Panc1 (cell line): ENCODE data around the gene DENND1B. TPM values are rescaled to one million over a fixed set of nuclear protein-coding genes. Genes with fewer than 3 reads are reported as not detected.

Experiments used
- ATAC-seq: fragments of 200-7000 bp; cut with Tn5 transposase; 2 replicates; pipeline ENCODE4 v1.9.1; 2020; ENCODE audit warnings: mild to moderate bottlenecking, moderate library complexity
- BruUV-seq: library from RNA; stranded (reverse); fragments of 400-500 nt; replicated peaks from 2 replicates; lab custom pipeline; 2021; lab: Mats Ljungman, UMichigan
- CTCF ChIA-PET: fragments of 300-600 bp; sonication (Branson Sonifier 250); formaldehyde crosslinking; loops from one replicate; lab custom pipeline; 2022; ENCODE audit warnings: antibody characterized with exemption; lab: Charles Lee
- POLR2A ChIA-PET: fragments of 300-600 bp; sonication (Branson Sonifier 250); formaldehyde crosslinking; loops from one replicate; lab custom pipeline; 2022; ENCODE audit warnings: antibody characterized with exemption; lab: Charles Lee
- DNase-seq: peaks from one replicate; pipeline ENCODE4 v3.0.0-alpha.2; 2010; ENCODE audit warnings: low read depth, low spot score
- H3K27ac ChIP-seq: 2 replicates; pipeline ENCODE4 v1.5.1; 2011; ENCODE audit warnings: mild to moderate bottlenecking, low read length, inconsistent platforms
- H3K27me3 ChIP-seq: fragments of 200-500 bp; sonication (Bioruptor generic); 2 replicates; pipeline ENCODE4 v1.6.0; 2014; ENCODE audit warnings: low read length, inconsistent platforms; ENCODE audit not compliant: control insufficient read depth, insufficient read depth
- H3K36me3 ChIP-seq: fragments of 200-500 bp; sonication (Bioruptor generic); 2 replicates; pipeline ENCODE4 v1.5.1; 2014; ENCODE audit warnings: inconsistent platforms, mild to moderate bottlenecking, low read length, moderate library complexity; ENCODE audit not compliant: control insufficient read depth, insufficient read depth
- H3K4me1 ChIP-seq: 2 replicates; pipeline ENCODE4 v1.5.1; 2011; ENCODE audit warnings: inconsistent platforms, mild to moderate bottlenecking, low read length, moderate library complexity; ENCODE audit not compliant: control insufficient read depth, insufficient read depth
- H3K4me3 ChIP-seq, 2 experiments: 2 replicates each; pipeline ENCODE4 v1.5.1; 2011 to 2012; ENCODE audit warnings: low read depth in 2 of 2, low read length in 2 of 2, mild to moderate bottlenecking in 2 of 2, inconsistent platforms in 1 of 2, moderate library complexity in 1 of 2
- H3K9me3 ChIP-seq: fragments of 200-500 bp; sonication (Bioruptor generic); 2 replicates; pipeline ENCODE4 v1.5.1; 2014; ENCODE audit warnings: low read depth, mild to moderate bottlenecking, inconsistent platforms, low read length, moderate library complexity; ENCODE audit not compliant: control insufficient read depth, insufficient read depth
- CTCF ChIP-seq: fragments of 450-650 bp; IDR thresholded peaks from 2 replicates; pipeline ENCODE4 v1.5.1; 2017; ENCODE audit warnings: mild to moderate bottlenecking
- POLR2AphosphoS5 ChIP-seq: IDR thresholded peaks from 2 replicates; pipeline ENCODE4 v1.6.1; 2012; ENCODE audit warnings: mild to moderate bottlenecking, low read depth, low read length, moderate library complexity
- REST ChIP-seq, 2 experiments: IDR thresholded peaks; 2 replicates each; pipeline ENCODE4 v1.6.1; 2011 to 2012; ENCODE audit warnings: low read depth in 2 of 2, control low read depth in 1 of 2, low read length in 1 of 2, mild to moderate bottlenecking in 1 of 2, moderate library complexity in 1 of 2; ENCODE audit not compliant: insufficient read depth in 1 of 2
- SIN3A ChIP-seq: IDR thresholded peaks from 2 replicates; pipeline ENCODE4 v1.6.1; 2012; ENCODE audit warnings: low read depth, mild to moderate bottlenecking, low read length, moderate library complexity, borderline replicate concordance; ENCODE audit not compliant: insufficient read depth
- TCF7L2 ChIP-seq: IDR thresholded peaks from 2 replicates; pipeline ENCODE4 v1.6.1; 2011; ENCODE audit warnings: mild to moderate bottlenecking, low read depth, low read length, inconsistent platforms
- in situ Hi-C: cut with HindIII; loops from 2 replicates; pipeline ENCODE4 v1.10.0; 2016; ENCODE audit warnings: low sequenced_read_pairs, low pct_unique_long_range_greater_than_20kb
- intact Hi-C: fragments of 100-400 bp; cut with micrococcal nuclease; formaldehyde crosslinking; loops from one replicate; pipeline ENCODE4 v1.10.0; 2022; ENCODE audit not compliant: unreplicated experiment
- total RNA-seq: library from RNA; stranded (reverse); gene quantifications from one replicate; pipeline ENCODE4 v1.2.1, GENCODE V29; 2021; ENCODE audit not compliant: unreplicated experiment

Gene DENND1B
- total RNA-seq, 1 experiment from 2014 or later, result 7.7 TPM

GRCh38 chr1:197801111-197801482 lies 25.8 kb upstream of the DENND1B start:
- 0 out of 2 replicates have a peak, but pooled peaks cover 5% of the 10 kb centered on the region for H3K9me3 ChIP-seq
- no peak overlapping the region for H3K27ac ChIP-seq
- H3K4me3 ChIP-seq, result no peak overlapping the region
- TF ChIP-seq SIN3A, result no peak
- no peak for TF ChIP-seq REST (IDR thresholded peaks at IDR 0.05; ENCODE audit: insufficient read depth in 1 of 2, low read depth in 2 of 2, low read length in 1 of 2)
- no peak for TF ChIP-seq TCF7L2
- TF ChIP-seq CTCF, result no peak
- TF ChIP-seq POLR2AphosphoS5, result no peak
- DNase-seq, result no peak
- ChIA-PET CTCF (no interaction called here), POLR2A (no interaction called here)
- intact Hi-C loops (no loop called here), in situ Hi-C loops (no loop called here)
- BruUV-seq, result no TSS peak
- no peaks in the 10 kb centered on the region for H3K4me1 ChIP-seq
- H3K36me3 ChIP-seq, result no peaks in the 10 kb centered on the region
- ATAC-seq, result no peak
- no peaks in the 10 kb centered on the region for H3K27me3 ChIP-seq

- TF ChIP-seq POLR2AphosphoS5, result no peak
- TF ChIP-seq TCF7L2, result no peak
- no peak for TF ChIP-seq CTCF
- no peak for TF ChIP-seq SIN3A
- no peak for TF ChIP-seq REST (IDR thresholded peaks at IDR 0.05; ENCODE audit: insufficient read depth in 1 of 2, low read depth in 2 of 2, low read length in 1 of 2)
- Histone ChIP-seq H3K27ac (no peak overlapping the region), H3K36me3 (no peaks in the 10 kb centered on the region), H3K27me3 (no peaks in the 10 kb centered on the region), H3K9me3 (0 out of 2 replicates have a peak, but pooled peaks cover 5% of the 10 kb centered on the region), H3K4me3 (no peak overlapping the region), H3K4me1 (no peaks in the 10 kb centered on the region)
- POLR2A ChIA-PET, result no interaction called here
- no TSS peak for BruUV-seq
- in situ Hi-C loops (no loop called here), intact Hi-C loops (no loop called here)
- ATAC-seq, result no peak
- CTCF ChIA-PET, result no interaction called here
- DNase-seq, result no peak
These were observed 25.3 kb upstream of the DENND1B start for GRCh38 chr1:197800379-197801110.
